ENCODE measurements around the gene KCNJ13.
"Not testable (repeated sequence)": the region's sequence is repeated elsewhere in the genome, so short reads cannot be mapped to it uniquely, and the experiment has no call there.

The KCNJ13 gene

DNA sequence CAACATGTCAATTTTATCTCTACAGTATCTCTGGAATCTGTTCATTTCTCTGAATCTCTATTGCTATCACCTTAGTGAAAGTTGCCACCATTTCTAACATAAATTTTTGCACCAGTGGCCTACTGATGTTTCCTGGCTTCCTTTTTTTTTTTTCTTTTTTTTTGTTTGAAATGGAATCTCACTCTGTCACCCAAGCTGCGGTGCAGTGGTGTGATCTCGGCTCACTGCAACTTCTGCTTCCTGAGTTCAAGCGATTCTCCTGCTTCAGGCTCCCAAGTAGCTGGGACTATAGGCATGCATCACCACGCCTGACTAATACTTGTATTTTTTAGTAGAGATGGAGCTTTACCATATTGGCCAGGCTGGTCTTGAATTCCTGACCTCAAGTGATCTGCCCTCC is 35.1 kb downstream of the KCNJ13 start:
- POLR2A ChIA-PET (ENCODE audit: low non-redundant PET), result no interaction called here
- no peak for DNase-seq (ENCODE audit: low spot score)
- no peak overlapping the region for H3K27ac ChIP-seq
- CTCF ChIA-PET, result no interaction called here
- no peak for TF ChIP-seq CTCF (conservative IDR thresholded peaks at IDR 0.05; ENCODE audit: low read depth)

DNA sequence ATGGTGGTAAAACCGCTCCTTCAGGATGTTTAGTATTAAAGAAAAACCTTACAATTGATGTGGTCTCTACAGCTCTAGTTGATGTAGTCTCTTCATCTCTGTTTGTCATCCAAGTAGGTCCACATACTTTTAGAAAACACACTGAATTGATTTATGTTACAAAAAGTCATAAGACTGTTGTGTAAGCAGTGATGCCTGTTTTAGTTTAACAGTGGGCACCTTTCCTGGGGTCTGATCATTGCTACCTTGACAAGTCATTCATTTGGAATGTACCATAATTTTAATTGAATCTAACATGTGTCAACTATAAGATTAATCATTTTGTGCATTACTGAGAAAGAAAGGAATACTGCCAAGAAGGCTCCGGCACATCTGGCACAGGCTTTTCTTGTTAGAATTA is 44.9 kb downstream of the KCNJ13 start:
- peak; percentile 19 for DNase-seq (ENCODE audit: low spot score)
- POLR2A ChIA-PET (ENCODE audit: low non-redundant PET), result no interaction called here
- CTCF ChIA-PET, result no interaction called here
- no peak overlapping the region for H3K27ac ChIP-seq
- TF ChIP-seq CTCF (conservative IDR thresholded peaks at IDR 0.05; ENCODE audit: low read depth), result no peak

DNA sequence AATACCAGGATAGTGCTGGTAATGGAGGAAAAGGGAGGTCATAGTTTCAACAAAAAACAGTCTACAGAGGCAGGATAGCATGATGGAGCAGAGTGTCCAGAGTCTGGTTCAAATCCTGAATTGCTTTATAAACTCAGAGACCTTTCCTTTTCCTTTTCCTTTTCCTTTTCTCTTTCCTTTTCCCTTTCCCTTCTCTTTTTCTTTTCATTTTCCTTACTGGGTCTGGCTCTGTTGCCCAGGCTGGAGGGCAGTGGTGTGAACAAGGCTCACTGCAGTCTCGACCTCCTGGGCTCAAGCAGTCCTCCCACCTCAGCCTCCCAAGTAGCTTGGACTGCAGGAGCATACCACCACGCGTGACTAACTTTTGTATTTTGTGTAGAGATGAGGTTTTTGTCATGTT is 47.6 kb downstream of the KCNJ13 start:
- CTCF ChIA-PET, result no interaction called here
- no peak for TF ChIP-seq CTCF (conservative IDR thresholded peaks at IDR 0.05; ENCODE audit: low read depth)
- H3K27ac ChIP-seq, result no peak overlapping the region
- POLR2A ChIA-PET (ENCODE audit: low non-redundant PET), result no interaction called here
- DNase-seq (ENCODE audit: low spot score), result no peak

GRCh38 chr2:232723027-232723426 is 53.3 kb downstream of the KCNJ13 start:
- ChIA-PET POLR2A (ENCODE audit: low non-redundant PET) (no interaction called here), CTCF (interaction anchor here (1.1 kb wide), 1 partner anchor 28 kb away, joined by 4 read pairs; no protein-coding TSS in a partner anchor)
- H3K27ac ChIP-seq, result no peak overlapping the region
- DNase-seq (ENCODE audit: low spot score), result no peak
- TF ChIP-seq CTCF (conservative IDR thresholded peaks at IDR 0.05; ENCODE audit: low read depth), result no peak

GRCh38 chr2:232721882-232722281 is 54.5 kb downstream of the KCNJ13 start:
- H3K27ac ChIP-seq, result no peak overlapping the region
- ChIA-PET POLR2A (ENCODE audit: low non-redundant PET) (no interaction called here), CTCF (interaction anchor here (1.1 kb wide), 1 partner anchor 29 kb away, joined by 4 read pairs; no protein-coding TSS in a partner anchor)
- no peak for DNase-seq (ENCODE audit: low spot score)
- no peak for TF ChIP-seq CTCF (conservative IDR thresholded peaks at IDR 0.05; ENCODE audit: low read depth)

GRCh38 chr2:232721261-232721660 is 55.1 kb downstream of the KCNJ13 start:
- POLR2A ChIA-PET (ENCODE audit: low non-redundant PET), result no interaction called here
- H3K27ac ChIP-seq, result no peak overlapping the region
- TF ChIP-seq CTCF (conservative IDR thresholded peaks at IDR 0.05; ENCODE audit: low read depth), result no peak
- DNase-seq (ENCODE audit: low spot score), result no peak
- CTCF ChIA-PET, result interaction anchor here (0.5 kb wide), 1 partner anchor 1487 kb away, joined by 5 read pairs; no protein-coding TSS in a partner anchor

- POLR2A ChIA-PET (ENCODE audit: low non-redundant PET); H3K27ac ChIP-seq; CTCF ChIA-PET; DNase-seq (ENCODE audit: low spot score): not testable (repeated sequence)
These were observed 56.3 kb downstream of the KCNJ13 start for GRCh38 chr2:232720056-232720455.

All from RWPE1 (cell line).